OCI-LY7 (cell line): Measurements from ENCODE around the gene THSD7A. TPM values are rescaled to one million over a fixed set of nuclear protein-coding genes. Genes with fewer than 3 reads are reported as not detected.

ENCODE experiments used
- BruUV-seq: library from RNA; stranded (reverse); fragments of 400-500 nt; replicated peaks from 2 replicates; lab custom pipeline; 2021; lab: Mats Ljungman, UMichigan
- CTCF ChIA-PET: fragments of 300-600 bp; sonication (Branson Sonifier 250); formaldehyde crosslinking; loops from one replicate; lab custom pipeline; 2022; ENCODE audit warnings: antibody characterized with exemption; ENCODE audit not compliant: unreplicated experiment; lab: Charles Lee
- POLR2A ChIA-PET: fragments of 300-600 bp; sonication (Branson Sonifier 250); formaldehyde crosslinking; loops from one replicate; lab custom pipeline; 2022; ENCODE audit warnings: antibody characterized with exemption; lab: Charles Lee
- DNase-seq: peaks from one replicate; pipeline ENCODE4 v3.0.0-alpha.2; 2015; ENCODE audit warnings: low spot score
- H2AFZ ChIP-seq: fragments of 200-600 bp; sonication (generic), shearing (Covaris generic); 2 replicates; pipeline ENCODE4 v1.6.1; 2014; ENCODE audit warnings: mild to moderate bottlenecking, antibody characterized with exemption, low read length, moderate library complexity
- H3K27ac ChIP-seq: fragments of 200-600 bp; sonication (generic); 2 replicates; pipeline ENCODE4 v1.5.1; 2014; ENCODE audit warnings: mixed run types, low read depth, mild to moderate bottlenecking, moderate library complexity, low read length, inconsistent platforms; ENCODE audit not compliant: poor library complexity, severe bottlenecking
- H3K36me3 ChIP-seq: fragments of 200-600 bp; sonication (generic); 2 replicates; pipeline ENCODE4 v1.6.1; 2014; ENCODE audit warnings: mild to moderate bottlenecking, antibody characterized with exemption, low read length, moderate library complexity, mixed read lengths; ENCODE audit not compliant: insufficient read depth
- H3K4me1 ChIP-seq: fragments of 200-600 bp; sonication (generic); 2 replicates; pipeline ENCODE4 v1.5.1; 2014; ENCODE audit warnings: mild to moderate bottlenecking, low read length; ENCODE audit not compliant: insufficient read depth, poor library complexity, severe bottlenecking
- H3K4me2 ChIP-seq: fragments of 200-600 bp; sonication (generic); 2 replicates; pipeline ENCODE4 v1.6.1; 2014; ENCODE audit warnings: mild to moderate bottlenecking, low read length
- H3K4me3 ChIP-seq: fragments of 200-600 bp; sonication (generic); 2 replicates; pipeline ENCODE4 v1.5.1; 2014; ENCODE audit warnings: mild to moderate bottlenecking, low read depth, low read length; ENCODE audit not compliant: poor library complexity, severe bottlenecking
- H3K79me2 ChIP-seq: fragments of 200-600 bp; sonication (generic); 2 replicates; pipeline ENCODE4 v1.6.1; 2016; ENCODE audit warnings: low read depth, mild to moderate bottlenecking, low read length, moderate library complexity, mixed read lengths; ENCODE audit not compliant: insufficient read depth
- H3K9me2 ChIP-seq: fragments of 200-600 bp; sonication (generic); 2 replicates; pipeline ENCODE4 v1.6.1; 2016; ENCODE audit warnings: mild to moderate bottlenecking, low read length, mixed read lengths; ENCODE audit not compliant: insufficient read depth
- H3K9me3 ChIP-seq: fragments of 200-600 bp; sonication (generic); 2 replicates; pipeline ENCODE4 v1.6.1; 2014; ENCODE audit warnings: mild to moderate bottlenecking, mixed run types, low read length, mixed read lengths
- H4K20me1 ChIP-seq: fragments of 200-600 bp; sonication (generic); 2 replicates; pipeline ENCODE4 v1.6.1; 2014; ENCODE audit warnings: mild to moderate bottlenecking, antibody characterized with exemption, low read length, moderate library complexity, mixed read lengths; ENCODE audit not compliant: insufficient read depth
- EZH2phosphoT487 ChIP-seq: fragments of 200-600 bp; sonication (generic); IDR thresholded peaks from 2 replicates; pipeline ENCODE4 v1.6.1; 2018; ENCODE audit warnings: low read depth, borderline replicate concordance, mild to moderate bottlenecking, mixed run types, antibody characterized with exemption, low read length, moderate library complexity, mixed read lengths
- intact Hi-C: fragments of 100-400 bp; cut with micrococcal nuclease; formaldehyde crosslinking; loops from one replicate; pipeline ENCODE4 v1.10.0; 2022; ENCODE audit not compliant: unreplicated experiment
- total RNA-seq, 2 experiments: library from RNA; depleted of rRNA in 1 of 2; stranded (reverse); fragments of >200 nt in 1 of 2; shearing (Covaris generic) in 1 of 2; gene quantifications; 2 replicates each; pipeline ENCODE4 v1.2.3, GENCODE V29; 2014 to 2022
- TF ChIP-seq, protein P1 (sequence below): fragments of 200-600 bp; sonication (generic); conservative IDR thresholded peaks from 2 replicates; pipeline ENCODE4 v1.5.1; 2014; ENCODE audit warnings: mild to moderate bottlenecking, antibody characterized with exemption, low read length, moderate library complexity, mixed read lengths

Gene THSD7A
- total RNA-seq, 2 experiments from 2014 or later, result 0.13 TPM; not detected in 1

DNA sequence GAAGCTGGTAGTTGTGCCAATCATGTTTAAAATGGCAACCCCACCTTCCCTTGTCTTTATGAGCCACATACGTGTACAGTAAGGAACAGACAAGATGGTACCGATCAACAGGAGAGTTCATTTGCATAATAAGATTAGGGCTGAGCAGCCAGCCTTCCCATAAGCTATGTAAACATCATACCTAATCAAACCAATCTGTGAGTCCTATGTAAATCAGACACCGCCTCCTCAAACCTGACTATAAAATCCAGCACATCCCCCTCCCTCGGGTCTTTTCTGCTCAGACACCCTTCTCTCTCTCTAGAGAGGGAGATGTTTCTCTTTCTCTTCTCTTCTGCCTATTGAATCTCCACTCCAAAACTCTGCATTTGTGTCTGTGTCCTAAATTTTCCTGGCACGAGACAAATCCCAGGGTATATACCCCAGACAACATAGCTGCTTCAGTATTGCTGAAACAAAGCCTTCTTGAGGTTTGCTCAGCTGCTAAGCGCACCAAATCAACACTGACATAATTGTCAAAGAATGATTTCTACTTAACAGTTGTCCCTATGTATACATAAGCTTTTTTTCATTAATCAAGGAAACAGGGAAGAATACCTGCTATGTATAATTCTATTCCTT lies 279.2 kb downstream of the THSD7A start:
- DNase-seq, result no peak
- intact Hi-C loops, result no loop called here
- Histone ChIP-seq H4K20me1 (no peaks in the 10 kb centered on the region), H3K27ac (no peak overlapping the region), H3K4me3 (no peak overlapping the region), H2AFZ (no peak overlapping the region), H3K4me1 (no peaks in the 10 kb centered on the region), H3K79me2 (no peaks in the 10 kb centered on the region), H3K36me3 (no peaks in the 10 kb centered on the region), H3K9me3 (no peaks in the 10 kb centered on the region), H3K9me2 (no peaks in the 10 kb centered on the region), H3K4me2 (no peak overlapping the region)
- TF ChIP-seq, protein P1, sequence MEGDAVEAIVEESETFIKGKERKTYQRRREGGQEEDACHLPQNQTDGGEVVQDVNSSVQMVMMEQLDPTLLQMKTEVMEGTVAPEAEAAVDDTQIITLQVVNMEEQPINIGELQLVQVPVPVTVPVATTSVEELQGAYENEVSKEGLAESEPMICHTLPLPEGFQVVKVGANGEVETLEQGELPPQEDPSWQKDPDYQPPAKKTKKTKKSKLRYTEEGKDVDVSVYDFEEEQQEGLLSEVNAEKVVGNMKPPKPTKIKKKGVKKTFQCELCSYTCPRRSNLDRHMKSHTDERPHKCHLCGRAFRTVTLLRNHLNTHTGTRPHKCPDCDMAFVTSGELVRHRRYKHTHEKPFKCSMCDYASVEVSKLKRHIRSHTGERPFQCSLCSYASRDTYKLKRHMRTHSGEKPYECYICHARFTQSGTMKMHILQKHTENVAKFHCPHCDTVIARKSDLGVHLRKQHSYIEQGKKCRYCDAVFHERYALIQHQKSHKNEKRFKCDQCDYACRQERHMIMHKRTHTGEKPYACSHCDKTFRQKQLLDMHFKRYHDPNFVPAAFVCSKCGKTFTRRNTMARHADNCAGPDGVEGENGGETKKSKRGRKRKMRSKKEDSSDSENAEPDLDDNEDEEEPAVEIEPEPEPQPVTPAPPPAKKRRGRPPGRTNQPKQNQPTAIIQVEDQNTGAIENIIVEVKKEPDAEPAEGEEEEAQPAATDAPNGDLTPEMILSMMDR, result no peak
- TF ChIP-seq EZH2phosphoT487, result no peak
- no TSS peak for BruUV-seq
- POLR2A ChIA-PET, result no interaction called here
- CTCF ChIA-PET, result no interaction called here

DNA sequence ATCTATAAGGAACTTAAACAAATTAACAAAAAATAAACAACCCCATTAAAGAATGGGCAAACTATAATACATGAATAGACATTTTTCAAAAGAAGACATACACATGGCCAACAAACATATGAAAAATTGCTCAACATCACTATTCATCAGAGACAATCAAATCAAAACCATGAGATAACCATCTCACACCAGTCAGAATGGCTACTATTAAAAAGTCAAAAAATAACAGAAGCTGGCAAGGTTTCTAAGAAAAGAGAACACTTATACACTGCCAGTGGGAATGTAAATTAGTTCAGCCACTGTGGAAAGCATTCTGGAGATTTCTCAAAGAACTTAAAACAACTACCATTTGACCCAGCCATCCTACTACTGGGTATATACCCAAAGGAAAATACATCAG lies 280.5 kb downstream of the THSD7A start:
- no peaks in the 10 kb centered on the region for H3K9me3 ChIP-seq
- H3K4me3 ChIP-seq, result no peak overlapping the region
- DNase-seq, result no peak
- no peaks in the 10 kb centered on the region for H3K36me3 ChIP-seq
- H3K9me2 ChIP-seq, result no peaks in the 10 kb centered on the region
- H3K4me2 ChIP-seq, result no peak overlapping the region
- POLR2A ChIA-PET, result interaction anchor here (0.6 to 0.7 kb wide), 2 partner anchors 9 to 247 kb away, joined by 3 read pairs; no protein-coding TSS in a partner anchor
- TF ChIP-seq, protein P1, result no peak
- no peak for TF ChIP-seq EZH2phosphoT487
- no peak overlapping the region for H3K27ac ChIP-seq
- intact Hi-C loops, result no loop called here
- CTCF ChIA-PET, result no interaction called here
- no peaks in the 10 kb centered on the region for H3K4me1 ChIP-seq
- no peaks in the 10 kb centered on the region for H4K20me1 ChIP-seq
- no peaks in the 10 kb centered on the region for H3K79me2 ChIP-seq
- BruUV-seq, result no TSS peak
- no peak overlapping the region for H2AFZ ChIP-seq

DNA sequence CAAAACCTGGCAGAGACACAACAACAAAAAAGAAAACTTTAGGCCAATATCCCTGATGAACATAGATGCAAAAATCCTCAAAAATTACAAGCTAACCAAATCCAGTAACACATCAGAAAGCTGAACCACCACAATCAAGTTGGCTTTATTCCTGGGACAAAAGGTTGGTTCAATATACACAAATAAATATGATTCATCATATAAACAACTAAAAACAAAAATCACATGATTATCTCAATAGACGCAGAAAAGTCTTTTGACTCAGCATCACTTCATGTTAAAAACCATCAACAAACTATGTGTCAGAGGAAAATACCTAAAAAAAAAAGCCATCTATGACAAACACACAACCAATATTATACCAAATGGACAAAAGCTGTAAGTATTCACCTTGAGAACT lies 283.5 kb downstream of the THSD7A start:
- H3K4me2 ChIP-seq, result no peak overlapping the region
- no peaks in the 10 kb centered on the region for H3K9me2 ChIP-seq
- H3K4me1 ChIP-seq, result no peaks in the 10 kb centered on the region
- H3K4me3 ChIP-seq, result no peak overlapping the region
- no peak overlapping the region for H2AFZ ChIP-seq
- H3K27ac ChIP-seq, result no peak overlapping the region
- no TSS peak for BruUV-seq
- intact Hi-C loops, result no loop called here
- POLR2A ChIA-PET, result interaction anchor here (0.9 kb wide), 1 partner anchor 110 kb away, joined by 3 read pairs; no protein-coding TSS in a partner anchor
- no peaks in the 10 kb centered on the region for H4K20me1 ChIP-seq
- H3K79me2 ChIP-seq, result no peaks in the 10 kb centered on the region
- no peak for DNase-seq
- TF ChIP-seq, protein P1, result no peak
- no peak for TF ChIP-seq EZH2phosphoT487
- CTCF ChIA-PET, result no interaction called here
- no peaks in the 10 kb centered on the region for H3K9me3 ChIP-seq
- H3K36me3 ChIP-seq, result no peaks in the 10 kb centered on the region
